Measurements from ENCODE around the gene HOXD12.

Gene HOXD12

GRCh38 chr2:176117162-176117822, 17.7 kb downstream of the HOXD12 start:
- in situ Hi-C loops (cut with MboI; ENCODE audit: low sequenced_read_pairs), result no loop called here

DNA sequence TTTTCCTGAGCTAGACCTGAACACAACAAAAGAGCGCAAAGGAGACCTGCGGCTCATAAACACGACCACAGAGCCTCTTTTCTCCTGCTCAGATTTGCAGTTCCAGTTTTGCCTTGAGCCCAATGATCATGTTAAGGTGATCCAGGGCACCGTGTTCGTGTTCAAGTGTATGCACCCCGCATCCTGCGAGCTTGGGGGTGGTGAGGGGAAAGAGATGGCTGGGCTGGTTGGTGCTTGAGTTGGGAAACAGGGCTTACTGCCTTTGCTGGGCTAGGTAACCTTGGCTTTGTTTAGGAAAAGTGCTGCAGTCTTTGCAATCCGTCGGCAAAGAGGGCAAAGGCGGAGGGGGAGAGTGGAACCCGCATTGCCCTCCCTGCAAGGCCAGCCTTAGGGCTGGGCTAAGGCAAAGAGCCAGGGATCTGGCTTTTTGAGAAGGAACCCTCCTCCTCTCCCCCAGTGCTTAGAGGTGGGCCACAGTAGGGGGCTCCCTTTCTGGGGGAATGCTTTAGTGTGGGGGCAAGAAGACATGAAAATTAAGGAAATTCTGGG, 18.3 kb downstream of the HOXD12 start:
- in situ Hi-C loops (cut with MboI; ENCODE audit: low sequenced_read_pairs), result no loop called here

DNA sequence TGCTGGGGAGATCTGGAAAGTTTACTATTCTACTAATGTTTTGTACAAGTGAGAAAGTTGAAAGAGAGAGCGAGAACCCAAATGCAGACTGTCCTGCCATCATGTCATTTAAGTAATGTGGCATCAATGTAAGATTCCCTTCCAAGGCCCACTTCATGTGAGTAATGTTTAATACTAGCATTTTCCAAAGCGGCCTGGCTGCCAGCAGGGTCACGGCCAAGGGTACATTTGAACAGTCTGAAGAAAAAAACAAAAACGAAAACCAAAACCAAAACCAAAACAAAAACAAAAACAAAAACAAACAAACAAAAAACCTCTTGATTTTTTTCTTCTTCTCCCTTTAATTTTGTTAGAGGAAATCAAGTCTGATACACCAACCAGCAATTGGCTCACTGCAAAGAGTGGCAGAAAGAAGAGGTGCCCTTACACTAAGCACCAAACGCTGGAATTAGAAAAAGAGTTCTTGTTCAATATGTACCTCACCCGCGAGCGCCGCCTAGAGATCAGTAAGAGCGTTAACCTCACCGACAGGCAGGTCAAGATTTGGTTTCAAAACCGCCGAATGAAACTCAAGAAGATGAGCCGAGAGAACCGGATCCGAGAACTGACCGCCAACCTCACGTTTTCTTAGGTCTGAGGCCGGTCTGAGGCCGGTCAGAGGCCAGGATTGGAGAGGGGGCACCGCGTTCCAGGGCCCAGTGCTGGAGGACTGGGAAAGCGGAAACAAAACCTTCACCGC, 19.2 kb downstream of the HOXD12 start:
- in situ Hi-C loops (cut with MboI; ENCODE audit: low sequenced_read_pairs), result no loop called here

- in situ Hi-C loops (cut with MboI; ENCODE audit: low sequenced_read_pairs), result no loop called here
These were observed 21.0 kb downstream of the HOXD12 start for GRCh38 chr2:176120364-176121189.

- in situ Hi-C loops (cut with MboI; ENCODE audit: low sequenced_read_pairs), result no loop called here
These were observed 21.8 kb downstream of the HOXD12 start for GRCh38 chr2:176121190-176122051.

DNA sequence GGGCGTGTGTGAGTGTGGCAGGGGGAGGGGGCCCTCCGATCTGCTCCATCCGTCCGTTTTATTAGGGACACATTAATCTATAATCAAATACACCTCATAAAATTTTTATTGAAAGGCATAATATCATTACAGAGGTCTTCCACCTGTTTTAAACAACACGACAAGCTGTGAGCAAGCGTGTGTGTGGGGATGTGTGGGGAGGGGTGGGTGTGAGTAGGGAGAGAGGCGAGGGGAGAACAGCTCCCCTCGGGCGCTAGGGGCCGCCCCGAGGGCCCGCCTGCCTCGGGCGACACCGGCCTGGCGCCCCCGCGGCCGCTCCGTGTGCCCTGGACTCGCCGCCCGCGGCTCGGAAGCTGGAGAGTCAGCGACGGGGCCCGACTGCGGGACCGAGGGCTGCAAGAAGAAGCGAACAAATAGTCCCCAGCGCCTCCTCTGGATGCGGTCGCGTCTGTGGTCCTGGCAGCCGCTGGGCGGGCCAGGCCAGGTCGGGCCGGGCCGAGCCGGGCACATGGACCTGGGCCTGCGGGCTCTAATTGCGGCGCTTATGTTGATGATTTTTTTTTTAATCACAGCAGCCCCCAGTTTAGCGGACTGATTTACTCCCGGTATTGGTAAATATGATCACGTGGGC, 22.6 kb downstream of the HOXD12 start:
- in situ Hi-C loops (cut with MboI; ENCODE audit: low sequenced_read_pairs), result no loop called here

DNA sequence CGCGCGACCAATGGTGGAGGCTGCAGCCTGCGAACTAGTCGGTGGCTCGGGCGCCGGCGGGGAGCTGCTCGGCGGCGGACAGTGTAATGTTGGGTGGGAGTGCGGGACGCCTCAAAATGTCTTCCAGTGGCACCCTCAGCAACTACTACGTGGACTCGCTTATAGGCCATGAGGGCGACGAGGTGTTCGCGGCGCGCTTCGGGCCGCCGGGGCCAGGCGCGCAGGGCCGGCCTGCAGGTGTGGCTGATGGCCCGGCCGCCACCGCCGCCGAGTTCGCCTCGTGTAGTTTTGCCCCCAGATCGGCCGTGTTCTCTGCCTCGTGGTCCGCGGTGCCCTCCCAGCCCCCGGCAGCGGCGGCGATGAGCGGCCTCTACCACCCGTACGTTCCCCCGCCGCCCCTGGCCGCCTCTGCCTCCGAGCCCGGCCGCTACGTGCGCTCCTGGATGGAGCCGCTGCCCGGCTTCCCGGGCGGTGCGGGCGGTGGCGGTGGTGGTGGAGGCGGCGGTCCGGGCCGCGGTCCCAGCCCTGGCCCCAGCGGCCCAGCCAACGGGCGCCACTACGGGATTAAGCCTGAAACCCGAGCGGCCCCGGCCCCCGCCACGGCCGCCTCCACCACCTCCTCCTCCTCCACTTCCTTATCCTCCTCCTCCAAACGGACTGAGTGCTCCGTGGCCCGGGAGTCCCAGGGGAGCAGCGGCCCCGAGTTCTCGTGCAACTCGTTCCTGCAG, 23.3 kb downstream of the HOXD12 start, which contains the start of gene HOXD9:
HOXD9 (plus strand) TSS at position 37 of the 728 bp plus-strand sequence; CDS start at position 87, 50 bp downstream.
- in situ Hi-C loops (cut with MboI; ENCODE audit: low sequenced_read_pairs), result no loop called here

- in situ Hi-C loops (cut with MboI; ENCODE audit: low sequenced_read_pairs), result no loop called here
These were observed 24.0 kb downstream of the HOXD12 start for GRCh38 chr2:176123411-176124109.

DNA sequence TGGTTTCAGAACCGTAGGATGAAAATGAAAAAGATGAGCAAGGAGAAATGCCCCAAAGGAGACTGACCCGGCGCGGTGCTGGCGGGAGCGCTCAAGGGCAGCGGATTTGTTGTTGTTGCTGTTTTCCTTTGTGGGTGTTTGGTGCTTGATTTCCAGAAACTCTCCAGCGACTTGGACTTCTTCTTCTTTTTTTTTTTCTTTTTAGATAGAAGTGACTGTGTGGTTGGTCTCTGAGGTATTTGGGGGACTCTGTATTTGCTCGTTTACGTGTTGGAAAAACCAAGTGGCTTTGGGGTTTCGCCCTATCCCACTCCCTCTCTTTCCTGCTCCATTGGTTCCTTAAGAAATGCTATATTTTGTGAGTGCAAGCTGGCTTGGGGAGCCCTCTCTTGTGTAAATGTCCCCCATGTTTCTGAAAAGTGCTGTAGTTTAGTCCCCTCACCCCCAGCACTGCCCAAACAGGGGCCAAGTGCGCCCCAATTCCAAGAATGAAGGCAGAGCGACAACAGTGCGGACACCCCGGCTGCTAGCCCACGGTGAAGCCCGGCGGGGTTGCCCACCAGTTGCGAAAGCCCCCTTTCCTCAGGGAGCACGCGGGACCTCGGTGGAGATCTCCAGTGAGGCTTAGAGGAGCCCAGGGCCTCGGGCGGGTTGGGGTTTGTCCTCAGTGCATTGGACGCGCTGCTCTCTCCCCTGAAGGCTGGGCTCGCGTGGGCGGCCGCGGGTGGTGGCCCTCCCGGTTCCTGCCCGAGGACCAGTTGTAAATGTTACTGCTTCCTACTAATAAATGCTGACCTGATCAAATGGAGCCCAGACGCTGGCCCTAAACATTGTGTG, 24.7 kb downstream of the HOXD12 start:
- in situ Hi-C loops (cut with MboI; ENCODE audit: low sequenced_read_pairs), result no loop called here

- in situ Hi-C loops (cut with MboI; ENCODE audit: low sequenced_read_pairs), result loop anchor here (25.0 kb wide), 2 partner anchors 537 to 1012 kb away; no protein-coding TSS in a partner anchor
These were observed 25.6 kb downstream of the HOXD12 start for GRCh38 chr2:176124947-176125771.

DNA sequence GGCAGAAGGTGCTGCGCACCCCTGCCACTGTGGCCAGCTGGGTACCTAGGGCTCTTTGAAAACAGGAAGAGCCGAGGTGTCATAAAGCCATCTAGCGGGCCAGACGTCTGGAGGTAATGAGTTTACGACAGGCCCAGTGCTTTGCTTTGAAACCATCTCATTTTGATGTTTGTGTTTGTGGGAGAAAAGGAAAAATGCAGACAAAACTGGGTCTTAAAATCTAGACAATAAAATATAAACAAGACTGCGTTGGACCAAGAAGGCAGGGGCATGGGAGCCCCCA, 26.1 kb downstream of the HOXD12 start:
- in situ Hi-C loops (cut with MboI; ENCODE audit: low sequenced_read_pairs), result loop anchor here (25.0 kb wide), 2 partner anchors 537 to 1012 kb away; no protein-coding TSS in a partner anchor

DNA sequence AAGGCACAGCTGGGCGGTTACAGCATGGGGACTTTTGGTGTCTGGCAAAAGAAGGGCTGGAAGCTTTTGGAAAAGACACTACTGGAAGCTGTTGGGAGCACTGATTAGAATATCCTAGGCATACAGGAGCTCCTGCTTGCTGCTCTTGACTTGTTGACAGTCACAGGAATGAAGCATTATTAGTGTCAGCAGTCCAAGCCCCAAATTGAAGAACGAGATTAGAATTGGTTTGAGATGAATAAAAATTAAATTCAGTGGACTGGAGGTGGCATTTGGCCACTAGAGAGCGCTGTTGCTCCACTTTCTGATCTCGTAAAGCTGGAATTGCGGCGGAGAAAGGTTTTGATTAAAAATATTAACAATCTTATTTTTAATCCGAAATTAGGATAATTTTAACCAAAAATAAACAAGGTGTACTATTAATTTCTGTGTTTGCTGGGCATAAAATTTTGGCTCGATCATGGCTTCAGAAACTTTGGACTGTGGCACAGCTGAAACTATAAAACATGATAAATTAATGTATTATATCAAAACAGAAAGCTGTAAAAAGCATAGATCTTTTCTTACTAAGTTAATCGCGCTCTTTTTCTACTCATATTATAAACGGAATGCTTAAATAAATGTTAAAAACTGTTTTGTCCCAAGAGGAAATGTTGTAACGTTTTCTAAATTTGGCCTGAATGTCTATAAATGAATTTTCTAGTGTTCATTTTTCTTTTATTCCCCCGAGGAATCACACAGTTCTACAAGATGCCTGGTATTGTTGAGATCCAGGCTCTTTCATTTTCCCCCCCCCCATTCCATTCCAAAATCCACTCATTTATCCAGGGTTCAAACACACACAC, 27.6 kb downstream of the HOXD12 start:
- in situ Hi-C loops (cut with MboI; ENCODE audit: low sequenced_read_pairs), result loop anchor here (25.0 kb wide), 2 partner anchors 535 to 1010 kb away; no protein-coding TSS in a partner anchor

DNA sequence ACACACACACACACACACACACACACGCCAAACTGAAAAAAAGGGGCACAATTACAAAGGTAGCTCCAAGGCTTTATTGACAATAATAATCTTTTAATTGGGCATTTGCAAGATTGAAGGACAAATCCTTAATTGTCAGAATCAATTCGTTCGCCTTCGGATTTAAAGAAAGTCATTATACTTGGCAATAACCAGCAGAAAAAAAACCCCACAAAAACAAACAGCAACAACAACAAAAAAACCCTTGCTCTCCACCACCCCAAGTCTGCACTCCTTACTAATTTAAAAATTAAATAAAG, 28.1 kb downstream of the HOXD12 start:
- in situ Hi-C loops (cut with MboI; ENCODE audit: low sequenced_read_pairs), result loop anchor here (25.0 kb wide), 2 partner anchors 535 to 1010 kb away; no protein-coding TSS in a partner anchor

DNA sequence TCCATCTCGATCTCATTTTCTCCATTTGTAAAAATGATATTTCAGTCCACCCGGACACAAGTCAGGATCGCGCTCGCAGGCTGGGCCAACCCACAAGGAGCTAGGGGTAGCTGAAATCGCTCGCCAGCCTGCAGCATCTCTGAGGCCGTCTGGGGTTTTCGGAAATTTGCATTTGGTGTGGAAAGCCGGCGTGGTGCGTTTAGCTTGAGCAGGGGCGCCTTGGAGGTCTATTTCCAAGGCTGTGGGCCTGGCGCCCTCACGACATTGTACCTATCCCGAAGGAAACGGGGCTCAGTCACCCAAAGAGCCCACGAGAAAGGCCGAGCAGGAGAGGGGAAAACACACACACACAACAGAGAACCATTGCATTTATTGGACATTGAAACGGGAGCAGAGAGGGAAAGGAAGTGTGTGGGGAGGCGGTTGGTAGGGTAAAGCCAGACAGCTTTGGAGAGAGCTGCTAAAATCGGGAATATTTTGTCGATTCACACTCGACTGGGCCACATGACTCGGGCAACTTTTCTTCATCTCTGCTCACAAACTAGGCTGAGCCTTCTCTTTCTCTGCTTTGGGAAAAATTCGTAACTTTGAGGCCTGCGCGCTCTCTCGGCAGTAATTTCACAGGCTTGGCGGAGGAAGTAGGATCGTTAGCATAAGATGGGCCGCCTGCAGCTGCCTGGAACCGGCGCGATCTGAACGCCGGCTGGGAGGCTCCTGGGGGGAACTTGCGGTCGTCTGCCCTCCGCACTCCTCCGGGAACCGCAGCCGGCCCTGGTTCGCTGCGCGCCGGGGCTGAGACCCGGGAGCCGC, 28.8 kb downstream of the HOXD12 start:
- in situ Hi-C loops (cut with MboI; ENCODE audit: low sequenced_read_pairs), result loop anchor here (25.0 kb wide), 2 partner anchors 534 to 1009 kb away; no protein-coding TSS in a partner anchor
